Endothelial cell of umbilical vein (primary cell): ENCODE results near the gene MYT1. TPM values are rescaled to one million over a fixed set of nuclear protein-coding genes. Genes with fewer than 3 reads are reported as not detected.
"Not testable (repeated sequence)": the region's sequence is repeated elsewhere in the genome, so short reads cannot be mapped to it uniquely, and the experiment has no call there.

Experiments
- BruUV-seq: library from RNA; stranded (reverse); fragments of 400-500 nt; replicated peaks from 2 replicates; lab custom pipeline; 2021; lab: Mats Ljungman, UMichigan
- CTCF ChIA-PET: fragments of 300-600, 350-600 bp; sonication (Branson Sonifier 250); formaldehyde crosslinking; loops from one replicate; lab custom pipeline; 2021; ENCODE audit warnings: antibody characterized with exemption, inconsistent platforms; lab: Charles Lee
- POLR2A ChIA-PET: fragments of 300-600, 350-600 bp; sonication (Branson Sonifier 250); formaldehyde crosslinking; loops from one replicate; lab custom pipeline; 2021; ENCODE audit warnings: antibody characterized with exemption, inconsistent platforms; lab: Charles Lee
- DNase-seq: peaks from one replicate; pipeline ENCODE4 v3.0.0-alpha.2; 2011; ENCODE audit warnings: low read depth, low spot score
- FAIRE-seq: peaks from 2 replicates; lab custom pipeline; 2011; peaks lifted over from hg19 to GRCh38; lab: Jason Lieb, UNC
- H2AFZ ChIP-seq: 2 replicates; pipeline ENCODE4 v1.6.0; 2012; ENCODE audit warnings: low read depth, low read length, control low read depth, inconsistent platforms
- H3K27ac ChIP-seq: 2 replicates; pipeline ENCODE4 v1.5.1; 2011; ENCODE audit warnings: low read depth, mild to moderate bottlenecking, control low read depth, low read length, moderate library complexity; ENCODE audit not compliant: insufficient read depth
- H3K27me3 ChIP-seq, 2 experiments: 2 replicates each; pipeline versions ENCODE4 v1.6.0 to v1.6.1; 2011; ENCODE audit warnings: low read length in 2 of 2, mixed read lengths in 1 of 2; ENCODE audit not compliant: control insufficient read depth in 2 of 2, insufficient read depth in 2 of 2
- H3K36me3 ChIP-seq, 2 experiments: 2 replicates in 1 of 2; 3 replicates in 1 of 2; pipeline ENCODE4 v1.5.1; 2011; ENCODE audit warnings: low read length in 2 of 2, mild to moderate bottlenecking in 1 of 2, moderate library complexity in 1 of 2; ENCODE audit not compliant: control insufficient read depth in 2 of 2, insufficient read depth in 2 of 2; ENCODE audit errors: extremely low read depth in 1 of 2
- H3K4me1 ChIP-seq: 3 replicates; pipeline ENCODE4 v1.5.1; 2011; ENCODE audit warnings: mild to moderate bottlenecking, low read length; ENCODE audit not compliant: control insufficient read depth, insufficient read depth; ENCODE audit errors: extremely low read depth
- H3K4me2 ChIP-seq: 2 replicates; pipeline ENCODE4 v1.6.1; 2011; ENCODE audit warnings: low read length, control low read depth, mixed read lengths; ENCODE audit not compliant: insufficient read depth
- H3K4me3 ChIP-seq, 3 experiments: fragments of 200-600 bp in 1 of 3; sonication (generic), shearing (Covaris generic) in 1 of 3; replicated peaks in 1 of 3; 2 replicates each; pipeline ENCODE4 v1.5.1; 2011 to 2016; ENCODE audit warnings: control low read depth in 3 of 3, low read length in 3 of 3, mild to moderate bottlenecking in 2 of 3, inconsistent platforms in 1 of 3, low read depth in 1 of 3, moderate library complexity in 1 of 3; ENCODE audit not compliant: insufficient read depth in 1 of 3
- H3K79me2 ChIP-seq: 2 replicates; pipeline ENCODE4 v1.6.0; 2012; ENCODE audit warnings: low read length, inconsistent platforms; ENCODE audit not compliant: control insufficient read depth, insufficient read depth
- H3K9ac ChIP-seq: replicated peaks from 2 replicates; pipeline ENCODE3; 2011; ENCODE audit warnings: low read length, control low read depth; ENCODE audit not compliant: insufficient read depth; ENCODE audit errors: extremely low read depth
- H3K9me1 ChIP-seq: replicated peaks from 3 replicates; pipeline ENCODE4 v1.6.0; 2011; ENCODE audit warnings: mild to moderate bottlenecking, low read length; ENCODE audit not compliant: control insufficient read depth, insufficient read depth; ENCODE audit errors: extremely low read depth
- H3K9me3 ChIP-seq: replicated peaks from 2 replicates; pipeline ENCODE4 v1.5.1; 2012; ENCODE audit warnings: low read length, inconsistent platforms; ENCODE audit not compliant: control insufficient read depth, insufficient read depth
- H4K20me1 ChIP-seq: replicated peaks from 2 replicates; pipeline ENCODE3; 2011; ENCODE audit warnings: mild to moderate bottlenecking, low read length; ENCODE audit not compliant: control insufficient read depth, insufficient read depth; ENCODE audit errors: extremely low read depth
- CTCF ChIP-seq, 2 donors: IDR thresholded peaks; 1 replicate in 1 of 2; 2 replicates in 1 of 2; pipeline ENCODE4 v1.5.1; 2011; ENCODE audit warnings: low read length in 2 of 2, mild to moderate bottlenecking in 2 of 2, moderate library complexity in 2 of 2, control low read depth in 1 of 2, inconsistent platforms in 1 of 2, low read depth in 1 of 2; ENCODE audit not compliant: insufficient read depth in 1 of 2; ENCODE audit errors: extremely low read depth in 1 of 2
- dilution Hi-C: fragments of 300-500 bp; cut with MboI; formaldehyde crosslinking; loops from one replicate; pipeline ENCODE4 v1.15.0; 2019; ENCODE audit warnings: low sequenced_read_pairs; ENCODE audit not compliant: extremely low pct_ligation_motif_present
- intact Hi-C: fragments of 100-400 bp; cut with micrococcal nuclease; formaldehyde crosslinking; loops from one replicate; pipeline ENCODE4 v1.10.0; 2022
- polyA plus RNA-seq, 4 experiments: library from polyadenylated mRNA; depleted of rRNA in 3 of 4; stranded (reverse) in 3 of 4; unstranded in 1 of 4; fragments of >200 nt; gene quantifications; 2 replicates each; pipeline versions ENCODE4 v1.2.1 to v1.2.3, GENCODE V29; 2011 to 2012; ENCODE audit warnings: missing spikeins in 1 of 4
- total RNA-seq: library from RNA; stranded (reverse); gene quantifications from 2 replicates; pipeline ENCODE4 v1.2.3, GENCODE V29; 2021

The MYT1 gene
- total and polyA plus RNA-seq, 2 donors (not counting 3 experiments of a cell fraction or from before 2014, with no cell fraction given), result not detected

- H3K4me1 ChIP-seq, H3K9me1 ChIP-seq, intact Hi-C loops, H2AFZ ChIP-seq, FAIRE-seq, H3K9me3 ChIP-seq, H3K27ac ChIP-seq, POLR2A ChIA-PET, H3K4me3 ChIP-seq, dilution Hi-C loops, BruUV-seq, H3K4me2 ChIP-seq, H3K36me3 ChIP-seq, H4K20me1 ChIP-seq, H3K27me3 ChIP-seq, H3K9ac ChIP-seq, H3K79me2 ChIP-seq: not testable (repeated sequence)
- TF ChIP-seq CTCF (IDR thresholded peaks at IDR 0.05; ENCODE audit: extremely low read depth in 1 of 2, insufficient read depth in 1 of 2, low read depth in 1 of 2, low read length in 2 of 2), result peak; percentile 75 to 77
- DNase-seq, result peak; percentile 35
- CTCF ChIA-PET, result interaction anchor here (1.2 kb wide), 1 partner anchor 63 kb away, joined by 3 read pairs; no protein-coding TSS in a partner anchor
Measured at GRCh38 chr20:64285579-64286446, 121.6 kb downstream of the MYT1 start.

GRCh38 chr20:64286447-64287263, 122.4 kb downstream of the MYT1 start:
- H2AFZ ChIP-seq, H3K36me3 ChIP-seq, POLR2A ChIA-PET, H3K9me1 ChIP-seq, H4K20me1 ChIP-seq, H3K79me2 ChIP-seq, intact Hi-C loops, BruUV-seq, H3K9me3 ChIP-seq, H3K27me3 ChIP-seq, H3K27ac ChIP-seq, H3K4me2 ChIP-seq, DNase-seq, H3K9ac ChIP-seq, H3K4me3 ChIP-seq, H3K4me1 ChIP-seq, dilution Hi-C loops: not testable (repeated sequence)
- FAIRE-seq, result peak; percentile 83
- CTCF ChIA-PET, result interaction anchor here (1.2 kb wide), 1 partner anchor 64 kb away, joined by 3 read pairs; no protein-coding TSS in a partner anchor

GRCh38 chr20:64287264-64287590, 123.0 kb downstream of the MYT1 start:
- POLR2A ChIA-PET, BruUV-seq: not testable (repeated sequence)

More at GRCh38 chr20:64287264-64287590, 123.0 kb downstream of the MYT1 start:
- H3K9me1 ChIP-seq, H4K20me1 ChIP-seq, H3K4me2 ChIP-seq, H3K79me2 ChIP-seq, H3K36me3 ChIP-seq, CTCF ChIA-PET, H3K9ac ChIP-seq, H3K4me1 ChIP-seq, intact Hi-C loops, H3K4me3 ChIP-seq, H2AFZ ChIP-seq, DNase-seq, H3K27me3 ChIP-seq, H3K9me3 ChIP-seq, H3K27ac ChIP-seq, dilution Hi-C loops, FAIRE-seq: not testable (repeated sequence)
